GM18511 (cell line): ENCODE data around the gene CD1E.
A peak's percentile ranks its signal among the peaks of the same experiment; 100 is the strongest.
"Not testable (repeated sequence)": the region's sequence is repeated elsewhere in the genome, so short reads cannot be mapped to it uniquely, and the experiment has no call there.

Source experiments
- ATAC-seq: cut with Tn5 transposase; IDR thresholded peaks from one replicate; pipeline ENCODE4 v1.9.1; 2021; ENCODE audit warnings: mild to moderate bottlenecking, moderate library complexity; ENCODE audit not compliant: unreplicated experiment

The CD1E gene

DNA sequence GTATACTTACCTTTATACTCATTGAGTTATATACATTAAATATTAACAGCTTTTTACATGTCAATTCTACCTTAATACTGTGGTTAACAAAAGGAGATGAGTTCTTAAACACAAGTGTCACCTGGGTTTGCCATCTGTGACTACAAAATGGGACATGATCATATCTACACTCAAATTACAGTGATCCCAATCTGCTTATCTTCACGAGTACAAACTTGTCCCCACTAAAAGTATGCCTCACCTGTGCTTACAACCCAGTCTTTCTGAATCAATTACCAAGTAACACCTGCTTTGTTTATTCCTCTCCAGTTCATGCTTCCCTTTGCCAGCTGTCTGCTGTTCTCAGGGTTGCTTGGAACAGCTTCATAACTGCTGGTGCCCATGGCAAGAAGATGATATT is 8.8 kb downstream of the CD1E start:
- no peak for ATAC-seq

DNA sequence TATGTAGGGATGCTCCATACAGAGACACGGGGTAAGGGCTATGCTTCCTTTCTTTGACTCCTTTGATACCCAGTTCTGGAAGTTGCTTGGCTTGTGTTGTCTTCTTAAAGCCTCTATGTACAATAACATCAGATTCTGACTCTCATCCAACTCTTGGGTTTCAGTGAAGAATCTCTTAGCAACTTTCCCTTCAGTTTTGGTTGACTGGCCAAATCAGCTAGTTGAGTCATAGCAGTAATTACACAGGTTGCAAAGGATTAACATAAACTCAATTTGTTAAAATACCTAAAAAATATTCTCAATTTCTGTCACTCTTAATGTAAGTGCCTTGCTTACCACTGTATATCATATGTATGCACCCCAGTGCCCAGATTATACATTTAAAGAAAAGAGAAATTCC is 9.2 kb downstream of the CD1E start:
- ATAC-seq = no peak

DNA sequence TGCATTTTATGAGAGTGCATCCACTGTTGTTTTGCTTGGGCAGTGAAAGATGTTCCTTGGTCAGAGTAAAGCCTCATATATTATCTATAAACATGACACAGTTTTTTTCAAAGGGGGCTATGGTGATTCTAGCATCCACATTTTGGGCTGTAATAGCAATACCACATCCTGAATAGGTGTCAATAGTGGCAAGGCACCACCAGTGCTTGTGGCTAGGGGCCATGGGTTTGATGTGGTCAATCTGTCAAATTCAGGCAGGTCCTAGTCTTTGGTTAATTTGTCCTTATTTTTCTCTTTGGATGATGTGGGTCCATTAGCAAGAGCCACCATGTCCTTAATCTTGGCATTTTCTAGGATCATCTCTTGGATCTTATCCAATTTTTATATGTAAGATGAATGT is 13.1 kb downstream of the CD1E start:
- no peak for ATAC-seq

DNA sequence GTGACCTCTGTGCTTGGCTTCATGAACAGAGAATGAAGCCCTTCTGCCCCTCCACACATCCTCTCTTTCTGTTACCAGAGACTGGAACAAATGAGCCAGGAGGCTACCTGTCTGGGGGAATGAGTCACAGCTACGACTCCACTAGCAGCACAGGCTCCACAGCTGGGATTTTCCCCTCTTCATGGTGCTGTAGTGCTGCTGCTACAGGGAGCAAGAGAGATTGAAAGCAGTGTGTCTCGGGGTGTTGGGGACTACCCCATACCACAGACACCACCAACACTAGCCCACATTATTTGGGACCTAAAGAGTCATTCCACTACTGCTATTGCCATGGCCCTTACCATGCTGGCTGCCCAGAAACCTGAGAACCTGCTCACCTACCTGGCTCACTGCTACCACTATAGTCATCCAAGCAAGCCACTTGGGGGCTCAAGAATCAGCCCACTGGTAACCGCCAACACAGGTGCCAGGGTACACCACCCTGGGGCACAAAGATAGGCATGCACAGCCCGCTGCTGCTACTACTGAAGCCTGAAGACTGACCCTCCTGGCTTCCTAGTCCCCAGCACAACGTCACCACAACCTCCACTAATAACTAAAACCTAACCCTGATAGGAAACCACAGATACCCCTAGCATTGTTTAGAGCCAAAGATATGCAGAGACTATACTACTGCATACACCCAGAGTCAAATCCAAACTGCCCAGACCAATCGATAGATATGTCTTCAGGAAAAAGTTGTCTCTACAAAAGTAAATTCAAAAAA is 17.7 kb downstream of the CD1E start:
- ATAC-seq = peak; percentile 99

DNA sequence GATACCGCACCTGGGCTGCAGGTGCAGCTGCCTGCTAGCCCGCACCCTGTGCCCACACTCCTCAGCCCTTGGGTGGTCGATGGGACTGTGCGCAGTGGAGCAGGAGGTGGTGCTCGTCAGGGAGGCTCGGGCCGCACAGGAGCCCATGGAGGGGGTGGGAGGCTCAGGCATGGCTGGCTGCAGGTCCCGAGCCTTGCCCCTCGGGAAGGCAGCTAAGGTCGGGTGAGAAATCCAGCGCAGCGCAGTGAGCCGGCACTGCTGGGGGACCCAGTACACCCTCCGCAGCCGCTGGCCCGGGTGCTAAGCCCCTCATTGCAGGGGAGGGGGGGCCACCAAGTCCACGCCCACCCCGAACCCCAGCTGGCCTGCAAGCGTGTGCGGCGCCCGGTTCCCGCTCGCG is 20.4 kb downstream of the CD1E start:
- not testable (repeated sequence) for ATAC-seq

DNA sequence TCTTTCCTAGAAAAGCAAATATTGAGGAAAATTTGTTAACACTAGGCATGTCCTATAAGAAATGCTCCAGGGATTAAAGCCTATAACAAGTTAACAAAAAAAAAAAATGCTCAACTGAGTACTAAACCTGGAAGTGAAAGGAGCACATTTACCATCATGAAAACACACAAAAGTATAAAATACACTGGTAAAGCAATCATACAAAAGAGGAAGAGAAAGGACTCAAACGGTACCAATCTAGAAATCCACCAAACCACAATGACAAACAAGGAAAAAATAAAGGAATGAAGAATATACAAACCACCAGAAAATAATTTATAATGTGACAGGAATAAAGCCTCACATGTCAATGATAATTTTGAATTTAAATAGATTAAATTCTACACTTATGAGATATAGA is 21.2 kb downstream of the CD1E start:
- no peak for ATAC-seq

DNA sequence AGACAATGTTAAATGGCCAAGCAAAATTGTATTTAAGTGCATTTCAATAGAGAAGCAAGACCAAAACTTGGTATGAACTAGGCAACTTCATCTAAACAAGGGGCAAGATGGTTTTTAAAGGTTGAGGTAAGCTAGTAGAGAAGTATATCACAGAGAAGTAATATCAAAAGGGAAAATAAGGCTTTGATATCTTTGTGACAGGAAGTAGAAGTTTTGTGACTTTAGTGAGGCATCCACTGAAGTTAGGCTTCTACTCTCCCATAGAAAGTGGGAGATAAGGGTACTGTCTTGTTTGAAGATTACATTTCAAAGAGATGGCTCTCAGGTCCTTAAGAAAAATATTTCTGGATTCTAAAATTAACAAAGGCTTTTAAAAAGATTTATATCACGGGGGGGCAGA is 36.6 kb downstream of the CD1E start:
- no peak for ATAC-seq

DNA sequence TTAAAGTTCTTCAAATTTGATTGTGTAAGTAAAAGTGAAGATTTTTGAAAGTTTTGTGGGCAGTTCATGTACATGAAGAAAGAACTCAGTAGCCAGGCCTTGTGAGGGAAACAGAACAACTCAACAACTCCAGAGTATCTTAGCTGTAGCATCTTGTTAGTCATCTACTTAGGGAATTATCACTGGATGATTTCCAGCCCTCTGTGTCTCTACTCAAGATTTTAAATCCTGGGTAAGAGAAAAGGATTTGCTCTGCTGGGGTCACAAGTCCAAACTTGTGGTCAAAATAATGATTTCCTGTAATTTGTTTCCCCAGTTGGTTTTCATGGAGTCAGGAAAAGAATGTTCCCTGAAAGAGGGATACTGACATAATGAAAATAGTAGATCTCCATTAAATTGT is 37.4 kb downstream of the CD1E start:
- ATAC-seq = no peak

DNA sequence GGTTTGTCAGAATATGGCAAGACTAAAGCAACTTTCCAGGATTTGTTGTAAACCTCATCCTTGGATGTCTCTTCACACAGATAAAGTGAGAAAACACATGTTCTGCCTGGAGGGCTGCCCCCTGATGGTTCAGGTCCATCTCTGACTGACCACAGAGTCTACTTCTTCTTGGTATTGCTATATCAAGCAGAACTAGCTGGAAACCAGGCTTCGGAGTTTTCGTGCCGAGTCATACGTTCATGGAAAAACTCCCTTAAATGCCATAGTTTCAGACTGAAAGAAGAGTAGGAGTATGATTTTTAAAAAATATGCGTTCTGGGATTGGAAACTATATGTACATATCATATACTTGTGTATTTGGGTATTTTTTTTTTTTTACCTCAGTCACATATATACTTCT is 39.8 kb downstream of the CD1E start:
- no peak for ATAC-seq

DNA sequence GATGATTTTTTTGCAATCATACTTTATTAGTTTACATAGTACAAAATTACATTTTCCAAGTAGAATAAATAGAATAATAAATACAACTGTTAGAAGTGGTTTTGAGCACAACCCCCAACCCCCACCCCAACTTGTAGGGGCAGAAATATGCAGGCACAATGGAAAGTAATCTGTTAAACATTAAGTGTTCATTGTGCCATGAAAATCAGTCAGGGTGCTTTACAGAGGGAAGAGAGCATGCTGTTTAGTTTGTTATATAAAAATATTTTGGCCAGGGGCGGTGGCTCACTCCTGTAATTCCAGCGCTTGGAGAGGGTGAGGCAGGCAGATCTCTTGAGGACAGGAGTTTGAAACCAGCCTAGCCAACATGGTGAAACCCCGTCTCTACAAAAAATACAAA is 43.0 kb downstream of the CD1E start:
- ATAC-seq = no peak

DNA sequence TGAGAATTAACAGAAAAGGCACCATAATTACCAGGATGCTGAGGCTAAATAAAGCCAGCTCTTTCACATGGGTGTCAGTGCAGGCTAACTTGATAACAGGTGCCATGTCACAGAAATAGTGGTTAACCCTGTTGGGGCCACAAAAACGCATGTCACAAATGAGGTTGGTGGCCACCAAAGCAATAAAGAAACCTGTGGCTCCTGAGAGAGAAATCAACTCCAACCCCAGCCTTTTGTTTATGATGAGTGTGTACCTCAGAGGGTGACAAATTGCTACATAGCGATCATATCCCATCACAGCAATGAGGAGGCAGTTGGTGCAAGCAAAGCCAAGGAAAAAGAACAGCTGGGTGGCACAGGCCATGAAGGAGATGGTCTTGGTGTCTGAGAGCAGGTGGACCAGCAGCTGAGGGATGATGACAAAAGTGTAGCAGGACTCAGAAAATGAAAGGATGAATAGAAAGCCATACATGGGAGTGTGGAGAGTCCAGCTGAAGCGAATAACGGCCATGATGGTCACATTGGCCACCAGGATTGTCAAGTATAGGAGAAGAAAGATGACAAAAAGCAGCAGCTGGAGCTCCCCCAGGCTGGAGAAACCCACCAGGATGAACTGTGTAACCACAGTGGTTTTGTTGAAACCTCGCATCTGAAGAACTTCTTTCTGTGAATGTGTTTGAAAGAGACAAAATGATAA is 45.3 kb downstream of the CD1E start, which contains the start of gene OR10T2:
TSS of gene OR10T2 (minus strand) at position 649 of the 697 bp plus-strand sequence. CDS start at position 649, 0 bp downstream.
- no peak for ATAC-seq

DNA sequence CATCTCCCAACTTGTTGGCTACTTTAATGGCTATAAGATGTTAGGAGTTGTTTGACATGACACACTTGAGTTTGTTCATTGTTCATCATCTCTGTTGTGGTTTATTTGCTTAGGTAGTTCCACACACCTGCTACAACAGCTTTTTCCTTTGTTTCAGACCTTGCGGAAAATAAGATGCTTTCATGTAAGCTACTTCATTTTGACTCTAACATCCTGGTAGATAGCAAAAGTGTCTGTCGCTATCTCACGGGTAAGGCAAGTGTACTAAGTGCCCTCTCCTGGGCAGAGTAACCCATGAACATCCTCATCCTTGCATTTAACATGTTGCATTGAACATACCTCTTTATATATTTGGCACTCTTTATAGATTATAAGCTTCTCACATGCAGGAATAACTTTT is 47.2 kb downstream of the CD1E start:
- no peak for ATAC-seq

DNA sequence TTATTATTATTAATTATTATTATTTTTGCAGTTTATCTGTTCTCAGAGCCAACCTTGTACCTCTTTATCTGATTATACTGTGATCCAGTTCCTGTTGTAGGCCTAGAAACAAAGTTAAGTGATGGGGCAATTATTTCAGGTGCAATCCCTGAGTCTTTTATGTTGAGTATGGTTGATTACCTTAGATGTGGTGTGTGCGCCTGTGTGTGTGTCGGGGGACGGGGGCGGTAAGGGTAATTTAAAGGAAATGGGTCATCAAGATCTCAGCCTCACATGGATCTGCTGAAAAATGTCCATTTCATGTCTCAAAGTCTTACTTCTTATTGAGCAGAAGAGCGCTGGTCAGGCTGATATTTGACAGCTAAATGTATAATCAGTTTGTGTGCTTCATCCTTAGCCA is 53.4 kb downstream of the CD1E start:
- no peak for ATAC-seq
